Activated CD4-positive, alpha-beta T cell treated with anti-CD3 and anti-CD28 coated beads, Interleukin-2, Interleukin-6, amounts not matched to agents 100 ng/mL and 50 ng/mL, durations not matched to agents 16 hours and 8 hours (primary cell): ENCODE results near the gene GNAT2.

Experiments used
- DNase-seq: peaks from one replicate; pipeline ENCODE4 v3.0.0-alpha.2; 2020

Gene GNAT2

GRCh38 chr1:109641078-109641740 lies 21.8 kb upstream of the GNAT2 start:
- DNase-seq, result no peak

- DNase-seq, result peak; percentile 93
These were observed 21.0 kb upstream of the GNAT2 start for GRCh38 chr1:109640285-109640865.

GRCh38 chr1:109639841-109640184 lies 20.4 kb upstream of the GNAT2 start:
- no peak for DNase-seq

GRCh38 chr1:109639063-109639840 lies 19.8 kb upstream of the GNAT2 start:
- DNase-seq, result no peak

- DNase-seq, result no peak
These were observed 18.0 kb upstream of the GNAT2 start for GRCh38 chr1:109637446-109637845.

GRCh38 chr1:109636201-109636952 lies 17.0 kb upstream of the GNAT2 start:
- no peak for DNase-seq

- DNase-seq, result no peak
These were observed 16.4 kb upstream of the GNAT2 start for GRCh38 chr1:109635862-109636200.

- no peak for DNase-seq
These were observed 15.6 kb upstream of the GNAT2 start for GRCh38 chr1:109634771-109635750.

GRCh38 chr1:109634292-109634691 lies 14.9 kb upstream of the GNAT2 start:
- DNase-seq, result no peak

GRCh38 chr1:109632671-109633346 lies 13.4 kb upstream of the GNAT2 start:
- DNase-seq, result no peak

- DNase-seq, result no peak
These were observed 12.4 kb upstream of the GNAT2 start for GRCh38 chr1:109631513-109632505.

GRCh38 chr1:109630898-109631512 lies 11.6 kb upstream of the GNAT2 start:
- no peak for DNase-seq

- DNase-seq, result no peak
These were observed 10.9 kb upstream of the GNAT2 start for GRCh38 chr1:109630081-109630897.

- DNase-seq, result no peak
These were observed 10.1 kb upstream of the GNAT2 start for GRCh38 chr1:109629372-109630030.

GRCh38 chr1:109628540-109629321 lies 9.3 kb upstream of the GNAT2 start:
- DNase-seq, result no peak

- DNase-seq, result no peak
These were observed 8.4 kb upstream of the GNAT2 start for GRCh38 chr1:109627692-109628399.
